H1 (cell line): ENCODE measurements around the gene BSPRY. TPM values are rescaled to one million over a fixed set of nuclear protein-coding genes. Genes with fewer than 3 reads are reported as not detected.

Source experiments
- ATF2 ChIP-seq: IDR thresholded peaks from 2 replicates; pipeline ENCODE4 v1.6.1; 2012; ENCODE audit warnings: low read length, inconsistent platforms
- CTCF ChIP-seq, 3 experiments: IDR thresholded peaks; 1 replicate in 2 of 3; 2 replicates in 1 of 3; pipeline versions ENCODE4 v1.5.1 to v1.6.1; 2011; ENCODE audit warnings: low read length in 3 of 3, mild to moderate bottlenecking in 3 of 3, inconsistent platforms in 2 of 3, low read depth in 1 of 3, moderate library complexity in 1 of 3; ENCODE audit not compliant: insufficient read depth in 1 of 3; ENCODE audit errors: control extremely low read depth in 1 of 3
- KDM5A ChIP-seq: fragments of 200-600 bp; IDR thresholded peaks from 2 replicates; pipeline ENCODE4 v1.7.1; 2012; ENCODE audit warnings: mild to moderate bottlenecking, low read length, inconsistent platforms, mixed read lengths
- polyA plus RNA-seq, 7 experiments: library from polyadenylated mRNA; depleted of rRNA in 3 of 7; stranded (reverse) in 5 of 7; unstranded in 2 of 7; fragments of >200 nt in 5 of 7; fragments of 200-250 nt in 2 of 7; gene quantifications; 1 replicate in 5 of 7; 2 replicates in 1 of 7; 4 replicates in 1 of 7; pipeline versions ENCODE4 v1.2.1 to v1.2.3, GENCODE V29; 2011 to 2013; ENCODE audit warnings: missing spikeins in 2 of 7, mixed read lengths in 2 of 7
- total RNA-seq: library from RNA; stranded (reverse); fragmentation: NEBNext Ultra II Directional; extraction: Animal tissue kit (Norgen Biotek cat#: 25700); gene quantifications from 2 replicates; pipeline ENCODE4 v1.2.1, GENCODE V29; 2021

BSPRY gene
- total and polyA plus RNA-seq, 2 of the 8 experiments (the other 6 are each of a cell fraction or from before 2014, with no cell fraction given): 5.5 to 10.9 TPM

GRCh38 chr9:113352006-113352405 lies 2.7 kb downstream of the BSPRY start (continued):
- TF ChIP-seq CTCF (IDR thresholded peaks at IDR 0.05; ENCODE audit: control extremely low read depth in 1 of 3, insufficient read depth in 1 of 3, low read depth in 1 of 3, low read length in 3 of 3) (no peak), ATF2 (no peak), KDM5A (no peak)
